ENCODE data around the gene CSGALNACT2.
"Not testable (repeated sequence)": the region's sequence is repeated elsewhere in the genome, so short reads cannot be mapped to it uniquely, and the experiment has no call there.

Gene CSGALNACT2, protein sequence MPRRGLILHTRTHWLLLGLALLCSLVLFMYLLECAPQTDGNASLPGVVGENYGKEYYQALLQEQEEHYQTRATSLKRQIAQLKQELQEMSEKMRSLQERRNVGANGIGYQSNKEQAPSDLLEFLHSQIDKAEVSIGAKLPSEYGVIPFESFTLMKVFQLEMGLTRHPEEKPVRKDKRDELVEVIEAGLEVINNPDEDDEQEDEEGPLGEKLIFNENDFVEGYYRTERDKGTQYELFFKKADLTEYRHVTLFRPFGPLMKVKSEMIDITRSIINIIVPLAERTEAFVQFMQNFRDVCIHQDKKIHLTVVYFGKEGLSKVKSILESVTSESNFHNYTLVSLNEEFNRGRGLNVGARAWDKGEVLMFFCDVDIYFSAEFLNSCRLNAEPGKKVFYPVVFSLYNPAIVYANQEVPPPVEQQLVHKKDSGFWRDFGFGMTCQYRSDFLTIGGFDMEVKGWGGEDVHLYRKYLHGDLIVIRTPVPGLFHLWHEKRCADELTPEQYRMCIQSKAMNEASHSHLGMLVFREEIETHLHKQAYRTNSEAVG

DNA sequence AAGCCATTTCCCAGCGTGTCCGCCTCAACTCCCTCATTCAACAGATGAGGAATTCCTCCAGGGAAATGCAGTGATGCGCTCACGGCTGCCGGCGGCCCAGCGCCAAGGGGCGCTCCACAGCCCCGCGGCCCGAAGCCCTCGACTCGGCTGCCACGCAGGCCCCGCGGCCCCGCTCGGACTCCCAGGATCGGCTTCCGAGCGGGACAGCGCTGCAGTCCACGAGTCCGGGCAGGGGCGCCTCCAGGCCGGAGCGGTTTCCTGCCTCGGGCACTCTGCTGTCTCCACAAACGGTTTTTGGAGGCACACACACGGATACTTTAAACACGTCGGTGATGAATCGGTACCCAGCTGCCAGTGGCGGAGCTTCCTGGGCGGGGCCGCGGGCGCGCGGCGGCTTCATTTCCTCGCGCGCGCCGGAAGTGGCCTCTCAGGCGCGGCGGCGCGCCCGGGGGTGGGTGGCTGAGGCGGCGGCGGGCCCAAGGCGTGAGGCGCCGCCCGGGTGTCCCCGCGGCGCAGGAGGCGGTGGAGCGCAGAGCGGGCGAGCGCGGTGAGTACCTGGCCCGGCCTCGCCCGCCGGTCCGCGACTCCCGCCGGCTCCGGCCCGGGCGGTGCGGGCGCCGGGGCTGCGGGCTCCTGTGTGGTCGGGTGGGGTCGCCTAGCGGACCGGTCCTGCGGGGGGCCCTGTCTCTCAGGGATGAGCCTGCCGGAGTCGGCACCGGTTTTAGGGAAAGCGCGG, at the start of gene CSGALNACT2:
Gene CSGALNACT2 (plus strand): TSS at position 425 of the 736 bp plus-strand sequence. CDS start 16,705 bp downstream, outside the sequence.
- peak; percentile 37 to 68 for DNase-seq

DNA sequence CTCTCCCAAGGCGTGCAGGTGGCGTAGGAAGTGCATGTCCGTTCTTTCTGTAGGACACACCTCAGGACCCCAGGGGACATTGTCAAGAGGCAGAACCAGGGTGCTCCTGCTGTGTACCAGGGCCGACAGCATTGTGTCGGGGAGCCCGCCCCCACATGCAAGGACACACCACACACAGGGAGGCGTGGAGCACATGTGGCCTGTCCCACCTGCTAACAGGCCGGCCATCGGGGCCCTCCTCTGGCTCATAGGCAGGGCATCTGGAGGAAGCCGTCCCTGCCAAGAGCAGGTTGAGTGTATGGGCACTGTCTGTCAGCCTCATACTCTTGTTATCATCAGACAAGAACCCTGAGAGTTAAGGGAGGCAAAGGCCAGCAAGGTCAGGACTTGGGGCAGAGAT, 48.7 kb upstream of the CSGALNACT2 start:
- no peak for DNase-seq

DNA sequence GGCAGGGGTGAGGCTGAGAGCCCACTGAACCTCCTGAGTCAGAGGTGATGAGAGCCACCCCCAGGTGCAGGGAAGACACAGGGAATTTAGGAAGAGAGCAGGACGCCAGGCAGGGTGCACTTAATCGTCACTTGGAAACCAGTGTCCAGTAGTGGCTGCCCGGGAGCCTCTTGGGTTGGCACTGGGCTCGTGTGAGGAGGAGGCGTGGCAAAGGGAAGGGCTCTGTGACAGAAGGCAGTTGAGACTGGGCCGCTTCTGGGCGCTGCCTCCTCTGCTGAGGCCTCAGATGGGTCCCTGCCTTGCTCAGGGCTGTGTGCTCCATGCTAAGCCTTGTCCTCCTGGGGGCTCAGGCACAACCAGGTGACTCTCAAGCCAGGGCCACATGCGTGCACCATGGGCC, 48.1 kb upstream of the CSGALNACT2 start:
- DNase-seq, result no peak

DNA sequence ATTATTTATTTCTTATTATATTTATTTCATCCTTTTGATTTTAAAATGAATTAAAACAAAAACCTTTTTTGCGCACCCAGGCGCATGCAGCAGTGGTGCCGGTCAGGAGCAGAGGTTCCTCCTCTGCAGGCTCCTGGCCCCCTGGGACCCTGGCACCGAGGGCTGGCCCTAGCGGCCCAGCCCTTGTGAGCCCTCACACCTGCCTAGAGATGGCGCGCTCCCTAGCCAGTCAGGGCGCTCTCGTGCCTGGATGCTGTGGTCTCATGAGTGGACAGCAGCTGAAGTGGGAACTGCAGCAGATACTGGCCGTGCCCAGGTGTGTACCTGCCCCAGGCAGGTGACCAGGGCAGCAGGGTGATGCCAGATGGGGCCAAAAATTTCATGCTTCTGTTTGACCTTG, 47.6 kb upstream of the CSGALNACT2 start:
- no peak for DNase-seq

DNA sequence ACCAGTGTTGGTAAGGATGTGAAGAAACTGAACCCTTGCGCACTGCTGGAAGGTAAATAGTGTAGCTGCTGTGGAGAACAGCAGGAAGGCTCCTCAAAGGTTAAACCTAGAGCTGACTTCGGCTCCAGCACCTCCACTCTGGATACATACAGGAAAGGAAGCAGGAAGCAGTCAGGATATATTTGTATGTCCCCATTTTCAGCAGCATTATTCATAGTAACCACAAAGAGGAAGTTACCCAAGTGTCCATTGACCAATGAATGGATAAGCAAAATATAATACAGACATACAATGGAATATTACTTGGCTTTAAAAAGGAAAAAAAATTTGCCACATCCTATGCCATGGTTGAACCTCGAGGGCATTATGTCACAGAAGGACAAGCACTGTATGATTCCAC, 46.4 kb upstream of the CSGALNACT2 start:
- no peak for DNase-seq

DNA sequence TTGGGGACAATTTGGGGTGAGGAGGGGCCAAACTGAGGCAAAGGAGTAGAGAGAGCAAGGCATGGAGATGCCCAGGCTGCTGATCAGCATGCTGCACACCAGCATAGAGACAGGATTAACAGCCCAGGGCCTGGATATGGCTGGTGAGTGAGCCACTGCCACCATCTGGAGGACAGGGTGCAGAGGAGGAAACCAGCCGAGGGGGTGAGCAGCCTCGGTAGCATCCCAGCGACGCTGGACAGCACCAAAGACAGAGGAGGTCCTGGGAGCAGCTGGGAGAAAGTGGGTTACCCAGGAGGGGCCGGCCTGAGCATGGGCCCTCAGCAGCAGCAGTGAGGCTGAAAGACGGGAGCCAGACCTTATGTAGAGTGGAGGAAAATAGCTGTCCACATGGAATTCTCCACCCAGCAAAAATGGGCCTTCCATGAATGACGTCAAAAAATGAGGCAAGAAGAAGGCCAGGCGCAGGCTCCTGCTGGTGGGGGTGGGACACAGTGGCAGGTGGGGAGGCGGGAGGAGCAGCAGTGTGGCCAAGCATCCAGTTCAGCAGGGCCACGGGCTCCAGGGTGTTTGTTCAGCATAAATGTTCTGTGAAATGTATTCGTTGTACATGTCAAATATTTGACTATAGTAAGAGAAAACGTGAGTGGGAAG, 44.7 kb upstream of the CSGALNACT2 start:
- no peak for DNase-seq

DNA sequence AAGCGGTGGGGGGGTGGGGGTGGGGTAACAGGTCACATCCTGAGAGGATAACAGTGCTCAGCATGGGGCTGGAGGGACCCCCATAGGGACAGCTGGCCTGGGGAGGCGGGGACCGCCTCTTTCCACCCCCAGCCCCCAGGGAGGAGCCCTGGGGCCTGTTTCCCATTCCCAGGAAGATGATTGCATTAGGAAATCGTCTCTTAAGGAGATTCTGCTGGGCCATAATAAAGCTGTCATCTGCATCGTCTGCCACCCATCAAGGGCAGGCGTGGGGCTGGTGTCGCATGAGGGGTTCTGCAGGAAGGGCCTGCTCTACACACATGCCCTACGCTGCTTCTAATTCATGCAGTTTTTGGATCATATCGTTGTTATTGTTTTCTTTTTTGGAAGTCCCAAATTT, 44.2 kb upstream of the CSGALNACT2 start:
- DNase-seq, result no peak

DNA sequence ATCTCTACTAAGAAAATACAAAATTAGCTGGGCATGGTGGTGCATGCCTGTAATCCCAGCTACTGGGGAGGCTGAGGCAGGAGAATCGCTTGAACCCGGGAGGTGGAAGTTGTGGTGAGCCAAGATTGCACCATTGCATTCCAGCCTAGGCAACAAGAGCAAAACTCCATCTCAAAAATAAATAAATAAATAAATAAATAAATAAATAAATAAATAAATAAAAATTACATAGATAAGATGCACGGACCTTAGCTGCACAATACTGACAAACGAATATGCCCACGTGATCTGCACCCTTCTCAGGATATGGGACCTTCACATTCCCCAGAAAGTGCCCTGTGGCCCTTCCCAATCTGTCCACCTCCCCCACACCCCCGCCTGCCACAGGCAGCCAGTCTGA, 38.9 kb upstream of the CSGALNACT2 start:
- not testable (repeated sequence) for DNase-seq

DNA sequence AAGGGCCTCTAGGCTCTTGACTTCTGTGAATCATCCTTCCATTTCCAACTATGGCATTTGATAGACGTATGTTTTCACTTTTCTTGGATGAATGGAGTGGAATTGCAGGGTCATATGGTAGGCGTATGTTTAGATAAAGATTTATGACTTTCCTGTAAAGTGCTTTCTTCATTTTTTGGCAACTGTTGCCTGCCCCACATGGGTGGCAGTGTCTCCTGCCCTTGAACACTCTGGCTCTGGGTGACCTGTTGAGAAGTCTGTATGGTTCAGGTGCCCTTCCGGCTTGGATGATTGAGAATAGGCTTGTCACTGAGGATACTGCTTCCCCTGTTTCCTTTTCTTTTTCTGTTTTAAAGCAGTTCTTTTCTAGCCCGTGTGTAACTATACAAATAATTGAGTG, 38.3 kb upstream of the CSGALNACT2 start:
- no peak for DNase-seq

DNA sequence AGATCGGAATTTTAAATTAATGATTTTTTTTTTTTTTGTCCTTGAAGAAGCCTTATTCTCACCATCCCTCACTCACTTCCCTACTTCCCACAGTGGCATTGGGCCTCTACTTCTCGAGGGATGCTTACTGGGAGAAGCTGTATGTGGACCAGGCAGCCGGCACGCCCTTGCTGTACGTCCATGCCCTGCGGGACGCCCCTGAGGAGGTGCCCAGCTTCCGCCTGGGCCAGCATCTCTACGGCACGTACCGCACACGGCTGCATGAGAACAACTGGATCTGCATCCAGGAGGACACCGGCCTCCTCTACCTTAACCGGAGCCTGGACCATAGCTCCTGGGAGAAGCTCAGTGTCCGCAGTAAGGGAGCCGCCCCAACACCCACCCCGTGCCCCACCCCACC, 37.9 kb upstream of the CSGALNACT2 start:
- no peak for DNase-seq

DNA sequence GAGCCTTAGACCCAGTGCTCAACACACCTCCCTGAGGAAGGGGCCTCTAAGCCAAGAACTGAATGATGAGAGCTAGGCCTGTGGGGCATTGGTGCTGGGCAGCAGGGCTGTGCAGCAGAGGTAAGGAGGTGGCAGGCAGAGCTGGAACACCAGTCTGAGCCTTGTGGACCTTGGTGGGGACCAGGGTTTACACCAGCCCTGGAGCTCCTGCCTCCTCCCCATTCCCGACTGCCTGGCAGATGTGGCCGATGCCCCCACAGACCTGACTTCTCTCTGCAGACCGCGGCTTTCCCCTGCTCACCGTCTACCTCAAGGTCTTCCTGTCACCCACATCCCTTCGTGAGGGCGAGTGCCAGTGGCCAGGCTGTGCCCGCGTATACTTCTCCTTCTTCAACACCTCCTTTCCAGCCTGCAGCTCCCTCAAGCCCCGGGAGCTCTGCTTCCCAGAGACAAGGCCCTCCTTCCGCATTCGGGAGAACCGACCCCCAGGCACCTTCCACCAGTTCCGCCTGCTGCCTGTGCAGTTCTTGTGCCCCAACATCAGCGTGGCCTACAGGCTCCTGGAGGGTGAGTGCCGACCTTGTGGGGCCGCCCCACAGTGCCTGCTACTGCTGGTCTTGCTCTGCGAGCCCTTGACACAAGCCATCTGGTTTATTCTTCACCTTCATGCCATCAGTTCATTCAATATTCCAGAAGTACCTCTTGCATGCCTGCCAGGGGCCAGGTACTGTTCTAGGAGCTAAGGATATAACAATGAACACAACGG, 36.0 kb upstream of the CSGALNACT2 start:
- no peak for DNase-seq

DNA sequence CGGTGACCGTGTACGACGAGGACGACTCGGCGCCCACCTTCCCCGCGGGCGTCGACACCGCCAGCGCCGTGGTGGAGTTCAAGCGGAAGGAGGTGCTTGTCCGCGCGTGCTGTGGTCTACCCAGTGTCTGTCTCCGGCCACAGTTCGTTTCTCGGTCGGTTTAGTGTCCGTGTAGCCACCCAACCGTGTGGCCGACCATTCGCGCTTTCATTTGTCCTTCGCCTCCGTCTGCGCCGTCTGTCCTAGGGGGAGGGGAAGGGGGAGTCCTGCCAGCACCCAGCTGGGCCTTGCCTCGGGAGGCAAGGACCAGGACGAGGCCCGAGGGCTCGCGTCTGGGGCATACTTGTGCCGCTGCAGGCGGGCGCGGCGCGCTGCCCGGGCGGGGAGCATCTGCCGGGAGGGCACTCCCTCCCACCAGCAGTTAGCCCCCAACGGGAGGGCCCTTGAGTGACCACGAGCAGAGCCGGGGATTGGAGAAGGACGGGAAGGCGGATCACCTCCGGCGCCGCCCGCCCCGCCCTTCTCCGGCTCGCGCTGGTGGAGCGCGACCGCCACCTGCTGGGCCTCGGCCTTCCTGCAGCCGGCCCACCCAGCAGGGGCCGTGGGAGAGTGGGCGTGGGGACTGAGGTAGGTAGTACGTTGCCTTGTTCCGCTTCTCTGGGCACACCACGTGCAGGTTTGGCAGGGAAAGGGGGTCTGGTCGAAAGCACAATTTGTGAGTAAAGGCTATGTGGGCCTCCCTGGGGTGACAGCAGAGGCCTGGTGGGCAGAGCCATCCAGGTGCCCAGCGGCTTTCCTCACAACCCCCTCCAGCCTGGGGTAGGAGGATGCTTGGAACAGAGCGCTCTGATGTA, 32.9 kb upstream of the CSGALNACT2 start:
- DNase-seq, result peak; percentile 24 to 58

DNA sequence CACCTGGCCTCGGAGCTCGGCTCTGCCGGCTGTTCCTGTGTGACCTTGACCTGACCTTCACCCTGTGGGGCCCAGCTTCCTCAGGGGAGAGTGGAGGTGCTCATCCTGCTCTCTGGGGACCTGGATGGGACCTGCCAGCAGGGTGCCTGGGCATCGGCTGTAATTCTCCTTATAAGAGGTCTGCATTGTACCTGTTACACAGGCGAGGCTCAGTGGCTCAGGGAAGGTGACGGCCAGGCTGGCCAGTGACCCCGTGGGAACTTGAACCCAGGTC, 32.4 kb upstream of the CSGALNACT2 start:
- DNase-seq, result no peak

DNA sequence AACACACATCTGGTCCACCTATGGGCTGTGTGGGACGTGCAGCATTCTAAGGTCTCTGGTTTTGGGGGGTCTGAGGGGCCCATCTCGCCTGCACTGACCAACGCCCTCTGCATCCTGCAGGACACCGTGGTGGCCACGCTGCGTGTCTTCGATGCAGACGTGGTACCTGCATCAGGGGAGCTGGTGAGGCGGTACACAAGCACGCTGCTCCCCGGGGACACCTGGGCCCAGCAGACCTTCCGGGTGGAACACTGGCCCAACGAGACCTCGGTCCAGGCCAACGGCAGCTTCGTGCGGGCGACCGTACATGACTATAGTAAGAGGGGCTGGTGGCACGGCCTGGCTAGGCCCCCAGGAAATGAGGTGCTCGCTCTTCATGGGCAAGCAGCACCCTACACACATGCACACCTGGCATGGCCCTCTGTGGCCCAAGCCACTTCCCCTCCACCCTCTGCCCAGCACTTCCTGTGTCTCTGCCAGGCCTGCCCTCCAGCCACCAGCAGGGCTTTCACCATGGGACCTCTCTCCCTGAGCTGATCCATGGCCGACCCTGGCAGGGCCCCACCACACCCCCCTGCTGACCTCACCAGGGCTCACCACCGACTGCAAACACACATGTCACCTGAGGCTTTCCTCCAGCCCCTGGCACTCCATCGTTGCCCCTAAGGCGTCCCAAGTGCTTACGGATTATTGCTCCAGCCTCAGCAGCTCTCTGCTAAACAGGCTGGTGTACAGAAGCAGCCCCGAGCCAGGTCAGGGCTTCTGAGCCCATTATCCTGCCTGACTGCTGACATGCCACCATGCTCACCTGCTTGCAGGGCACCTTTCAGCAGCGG, 31.8 kb upstream of the CSGALNACT2 start:
- no peak for DNase-seq

DNA sequence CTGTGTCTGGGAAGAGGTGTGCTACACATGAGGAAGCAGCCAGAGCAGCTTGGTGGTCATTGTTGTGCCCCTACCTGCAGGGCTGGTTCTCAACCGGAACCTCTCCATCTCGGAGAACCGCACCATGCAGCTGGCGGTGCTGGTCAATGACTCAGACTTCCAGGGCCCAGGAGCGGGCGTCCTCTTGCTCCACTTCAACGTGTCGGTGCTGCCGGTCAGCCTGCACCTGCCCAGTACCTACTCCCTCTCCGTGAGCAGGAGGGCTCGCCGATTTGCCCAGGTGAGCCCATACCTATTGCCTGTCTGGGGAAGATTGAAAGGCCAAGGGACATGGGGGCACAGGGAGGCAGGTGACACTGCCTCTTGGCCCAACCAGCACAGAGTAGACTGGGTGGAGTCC, 29.3 kb upstream of the CSGALNACT2 start:
- DNase-seq, result no peak

DNA sequence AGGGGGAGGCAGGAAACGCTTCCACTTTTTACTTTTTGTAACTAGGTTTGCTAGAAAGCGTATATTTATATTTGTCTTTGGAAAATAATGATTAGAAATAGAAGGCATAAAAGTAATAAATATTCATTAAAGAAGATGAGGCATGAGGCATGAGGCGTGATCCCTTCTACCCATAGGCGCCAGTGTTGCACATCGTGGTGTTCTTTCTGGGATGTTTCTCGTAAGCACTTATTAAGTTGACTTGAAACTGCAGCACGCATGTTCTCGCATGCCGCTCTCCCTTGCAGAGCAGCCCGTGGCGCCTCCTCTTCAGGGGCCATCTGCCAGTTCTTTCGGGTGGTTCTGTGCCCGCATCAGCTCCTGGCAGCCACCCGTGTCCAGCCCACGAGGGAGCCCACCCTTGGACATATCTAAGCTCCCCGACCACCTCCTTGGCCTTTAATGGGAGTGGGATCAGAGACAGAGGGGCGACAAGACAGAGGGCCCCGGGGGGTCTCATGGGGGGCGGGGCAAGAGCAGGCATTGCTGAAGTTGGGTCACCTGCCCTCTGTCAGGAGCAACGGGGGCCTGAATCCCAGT, 28.5 kb upstream of the CSGALNACT2 start:
- no peak for DNase-seq

DNA sequence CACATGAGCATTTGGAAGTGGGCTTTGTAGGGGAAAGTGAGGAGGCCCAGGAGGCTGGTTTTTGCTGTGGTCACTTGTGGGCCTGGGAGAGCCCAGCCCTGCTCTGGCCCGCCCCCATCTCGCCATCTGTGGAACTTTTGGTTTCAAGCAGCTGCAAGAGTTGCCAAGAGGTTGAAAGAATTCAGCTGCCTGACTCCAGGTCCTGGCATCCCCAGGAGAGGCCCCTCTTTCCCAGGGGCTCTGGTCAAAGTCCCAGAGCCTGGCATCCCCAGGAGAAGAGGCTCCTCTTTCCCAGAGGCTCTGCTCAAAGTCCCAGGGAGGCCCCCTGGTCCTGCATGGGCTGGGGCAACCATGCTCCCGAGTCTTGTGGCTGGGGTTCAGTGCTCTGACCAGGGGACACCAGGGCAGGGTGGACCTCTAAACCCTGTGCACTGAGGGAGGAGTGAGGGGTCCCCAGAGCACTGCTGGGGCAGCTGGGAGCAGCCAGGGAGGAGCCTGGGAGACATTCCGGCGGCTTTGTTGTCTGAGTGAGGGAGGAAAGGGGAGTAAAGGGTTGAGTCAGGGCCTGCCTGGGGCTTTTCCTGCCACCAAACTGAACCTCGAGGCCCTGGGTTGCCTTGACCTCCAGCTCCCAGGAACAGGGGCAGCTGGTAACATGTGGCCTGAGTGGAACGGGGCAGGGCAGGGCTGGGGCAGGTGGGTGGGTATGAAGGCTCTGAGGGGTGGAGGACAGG, 27.7 kb upstream of the CSGALNACT2 start:
- DNase-seq, result no peak

DNA sequence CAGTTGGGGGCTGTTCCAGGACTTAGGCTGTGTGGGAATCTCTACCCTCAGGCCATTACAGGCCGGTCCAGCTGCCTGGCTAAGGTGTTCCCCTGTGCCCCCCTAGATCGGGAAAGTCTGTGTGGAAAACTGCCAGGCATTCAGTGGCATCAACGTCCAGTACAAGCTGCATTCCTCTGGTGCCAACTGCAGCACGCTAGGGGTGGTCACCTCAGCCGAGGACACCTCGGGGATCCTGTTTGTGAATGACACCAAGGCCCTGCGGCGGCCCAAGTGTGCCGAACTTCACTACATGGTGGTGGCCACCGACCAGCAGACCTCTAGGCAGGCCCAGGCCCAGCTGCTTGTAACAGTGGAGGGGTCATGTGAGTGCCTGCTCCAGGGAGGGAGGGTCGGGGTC, 27.1 kb upstream of the CSGALNACT2 start:
- DNase-seq, result no peak

DNA sequence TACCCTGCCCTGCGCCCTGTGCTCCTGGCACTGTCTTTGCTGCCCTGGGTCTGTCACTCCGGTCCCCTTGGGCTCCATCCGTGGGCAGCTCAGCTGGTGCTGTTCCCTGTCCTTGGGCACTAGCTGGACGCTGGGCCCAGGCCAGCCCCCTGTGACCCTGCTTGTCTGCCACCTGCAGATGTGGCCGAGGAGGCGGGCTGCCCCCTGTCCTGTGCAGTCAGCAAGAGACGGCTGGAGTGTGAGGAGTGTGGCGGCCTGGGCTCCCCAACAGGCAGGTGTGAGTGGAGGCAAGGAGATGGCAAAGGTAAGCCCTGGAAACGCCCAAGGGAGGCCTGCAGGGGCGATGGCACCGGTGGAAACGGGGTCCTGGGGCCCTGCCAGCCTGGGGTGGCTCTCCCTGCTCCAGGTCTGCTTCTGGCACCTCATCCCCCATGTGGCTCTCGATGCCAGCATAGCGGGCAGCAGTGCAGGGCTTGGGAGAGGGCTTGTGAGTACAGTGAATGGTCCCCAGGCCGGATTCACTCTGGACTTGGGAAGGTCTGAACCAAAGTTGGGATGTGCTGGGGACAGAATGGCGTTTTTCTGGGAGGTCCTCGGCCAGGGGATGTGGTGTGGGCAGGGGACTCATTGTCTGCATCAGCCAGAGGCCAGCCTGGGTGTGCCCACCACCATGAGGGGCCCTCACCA, 26.2 kb upstream of the CSGALNACT2 start:
- no peak for DNase-seq
